HG03354 (cell line): Measurements from ENCODE around the gene SATB1.
A peak's percentile ranks its signal among the peaks of the same experiment; 100 is the strongest.

Source experiments
- ATAC-seq: cut with Tn5 transposase; IDR thresholded peaks from one replicate; pipeline ENCODE4 v1.9.1; 2021; ENCODE audit warnings: mild to moderate bottlenecking; ENCODE audit not compliant: unreplicated experiment, poor library complexity, severe bottlenecking

The SATB1 gene

DNA sequence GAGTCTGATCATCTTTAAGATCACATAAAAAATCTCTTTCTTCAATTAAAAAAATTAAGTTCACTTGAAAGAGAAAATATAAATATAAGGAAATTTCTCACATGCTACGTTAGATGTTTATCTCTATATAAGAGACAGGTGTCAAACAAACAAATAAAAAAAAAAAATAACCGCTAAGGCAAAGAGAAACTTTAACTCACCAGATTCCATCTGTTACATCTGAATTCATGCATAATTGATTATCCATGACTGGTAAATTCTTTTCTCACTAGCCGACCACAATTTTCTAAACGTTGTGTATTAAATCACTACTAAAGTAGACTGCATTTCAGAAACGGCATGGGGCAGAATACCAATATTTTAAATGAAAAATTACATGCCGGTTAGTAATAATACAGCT is 9.6 kb upstream of the SATB1 start:
- no peak for ATAC-seq

- ATAC-seq = no peak
Observed at GRCh38 chr3:18432752-18433151, 7.6 kb upstream of the SATB1 start.

DNA sequence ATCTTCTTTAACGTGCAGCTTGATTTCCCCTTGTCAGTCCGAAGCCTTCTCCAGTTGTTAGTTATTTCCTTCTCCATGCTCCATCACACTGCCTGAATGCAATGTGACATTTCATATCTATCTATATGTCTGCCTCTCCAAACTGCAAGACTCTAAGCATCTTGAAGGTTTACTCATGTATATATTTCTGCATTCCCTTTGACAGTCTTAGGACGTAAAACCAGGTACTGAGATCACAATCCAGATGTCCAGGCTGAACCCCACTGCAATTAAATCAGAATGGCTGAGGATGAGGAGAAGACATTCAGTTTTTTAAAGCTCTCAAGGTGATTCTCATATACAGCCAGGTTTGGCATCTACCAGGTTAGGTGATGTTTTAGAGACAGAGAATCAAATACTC is 6.1 kb upstream of the SATB1 start:
- no peak for ATAC-seq

- ATAC-seq = no peak
Observed at GRCh38 chr3:18428991-18429745, 4.0 kb upstream of the SATB1 start.

DNA sequence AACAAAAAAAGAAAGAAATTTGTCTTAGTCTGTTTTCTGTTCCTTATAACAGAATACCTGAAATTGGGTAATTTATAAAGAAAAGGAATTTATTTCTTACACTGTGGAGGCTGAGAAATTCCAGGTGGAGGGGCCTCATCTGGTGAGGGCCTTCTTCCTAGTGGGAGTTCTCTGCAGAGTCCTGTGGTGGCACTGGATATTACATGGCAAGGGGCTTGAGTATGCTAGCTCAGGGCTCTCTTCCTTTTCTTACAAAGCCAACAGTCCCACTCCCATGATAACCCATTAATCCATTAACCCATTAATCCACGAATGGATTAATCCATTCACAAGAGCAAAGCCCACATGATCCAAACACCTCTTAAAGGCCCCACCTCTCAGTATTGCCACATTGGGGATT is 2.9 kb upstream of the SATB1 start:
- ATAC-seq = no peak

DNA sequence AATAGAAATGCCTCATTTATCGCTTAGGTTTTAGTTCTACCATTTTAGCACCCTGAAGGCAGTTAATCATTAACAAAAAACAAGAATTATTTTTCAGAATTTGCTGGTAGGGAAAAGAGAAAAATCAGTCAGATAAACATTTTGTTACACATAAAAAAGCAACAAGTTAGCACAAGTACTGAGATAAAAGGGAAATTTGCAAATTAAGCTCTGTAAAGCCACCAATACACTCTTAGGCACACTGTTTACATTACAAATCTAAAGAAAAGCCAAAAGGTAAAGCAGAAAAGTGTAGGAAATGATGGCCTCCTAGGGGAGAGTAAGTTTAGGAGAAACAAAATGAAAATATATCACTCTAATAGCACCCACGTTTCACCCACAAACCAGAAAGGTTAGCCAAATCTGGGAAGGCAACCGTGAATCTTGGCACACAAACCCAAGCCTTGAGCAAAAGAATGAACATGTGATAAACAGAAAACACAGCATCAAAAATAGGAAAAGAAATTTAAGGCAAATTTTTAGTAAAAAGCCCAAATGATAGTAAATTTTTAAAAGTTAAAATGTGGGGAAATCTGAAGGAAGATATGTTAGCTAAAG is 1.6 kb upstream of the SATB1 start:
- ATAC-seq = no peak

DNA sequence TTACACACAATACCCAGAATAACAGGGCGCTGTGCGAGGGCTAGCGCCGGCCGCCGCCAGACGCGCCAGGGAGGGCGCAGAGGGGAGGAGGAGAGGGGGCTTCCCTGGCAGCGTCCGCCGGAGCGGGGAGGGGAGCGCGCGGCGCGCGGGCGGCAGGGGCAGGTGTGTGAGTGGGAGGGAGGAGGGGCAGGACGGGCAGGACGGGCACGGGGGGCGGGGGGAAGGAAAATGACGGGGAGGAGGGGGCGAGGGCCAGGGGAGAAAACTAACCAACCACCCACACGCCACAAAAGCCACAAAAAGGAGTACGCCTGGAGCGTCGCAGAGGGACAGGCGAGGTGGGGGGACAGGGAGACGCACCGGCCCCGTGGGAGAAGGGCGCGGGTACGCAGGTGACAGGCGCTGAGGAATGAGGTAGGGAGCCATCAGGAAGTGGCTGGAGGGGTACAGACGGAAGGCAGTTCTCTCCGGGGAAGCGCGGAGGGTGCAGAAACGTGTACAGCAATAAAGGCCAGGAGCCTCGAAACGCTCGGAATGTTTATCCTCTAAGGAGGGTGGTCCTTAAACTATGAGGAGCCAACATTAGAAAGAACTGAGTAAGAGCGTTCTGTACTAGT is 610 bp upstream of the SATB1 start:
- ATAC-seq = peak; percentile 10

GRCh38 chr3:18424213-18424728 is 868 bp downstream of the SATB1 start:
- no peak for ATAC-seq

DNA sequence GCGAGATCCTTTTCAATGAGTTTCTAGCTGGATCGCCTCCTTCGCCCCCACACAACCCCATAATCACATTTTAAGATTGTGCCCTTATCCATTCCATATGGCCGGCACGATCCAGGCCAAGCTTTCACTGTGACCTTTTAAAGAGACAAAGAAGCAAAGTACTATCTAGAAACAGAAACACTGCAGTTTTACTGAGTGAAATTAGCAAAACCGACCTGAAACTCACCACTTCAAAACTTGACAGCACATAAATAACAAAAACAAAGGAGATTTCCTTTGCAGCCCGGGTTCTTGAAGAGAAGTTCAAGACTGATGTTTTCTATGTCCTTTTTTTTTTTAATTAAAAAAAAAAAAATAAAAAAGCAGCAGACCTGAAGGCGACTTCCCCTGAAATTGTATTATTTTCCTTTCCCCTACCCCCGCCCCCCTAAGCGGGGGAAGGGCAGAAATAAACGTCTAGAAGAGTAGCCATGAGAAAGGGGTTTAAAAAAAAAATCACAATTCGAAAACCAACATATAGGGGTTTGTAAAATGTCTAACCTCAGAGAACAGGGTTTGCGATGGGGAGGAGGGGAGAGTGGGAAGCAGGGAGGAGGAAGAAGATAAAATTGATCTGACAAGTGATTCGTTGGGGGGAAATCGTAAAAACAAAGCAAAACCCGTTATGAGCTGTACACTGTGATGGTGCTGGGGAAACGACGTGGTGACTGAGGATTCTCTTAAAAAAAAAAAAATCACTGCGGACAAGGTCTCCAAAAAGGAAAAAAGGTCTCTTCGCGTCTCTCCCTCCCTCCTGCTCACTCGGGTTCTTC is 1.5 kb downstream of the SATB1 start:
- peak; percentile 81 for ATAC-seq

DNA sequence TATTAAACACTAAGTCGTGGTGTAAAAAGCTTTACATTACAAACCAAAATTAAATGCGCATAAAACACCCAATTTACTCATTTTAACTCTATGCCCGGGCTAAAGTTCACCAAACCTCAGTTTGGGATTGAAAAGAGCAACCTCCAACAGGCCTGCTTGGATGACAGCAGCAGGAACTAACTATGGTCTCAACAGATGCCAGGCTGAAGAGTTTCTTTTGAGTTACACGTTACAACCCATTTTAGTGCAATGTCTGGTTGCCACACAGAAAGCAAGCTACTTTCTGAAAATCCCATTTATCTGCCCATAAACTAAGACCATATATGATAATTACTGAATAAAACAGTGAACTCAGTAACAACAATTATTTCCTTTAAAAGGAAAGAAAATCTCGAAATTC is 2.2 kb downstream of the SATB1 start:
- ATAC-seq = no peak

DNA sequence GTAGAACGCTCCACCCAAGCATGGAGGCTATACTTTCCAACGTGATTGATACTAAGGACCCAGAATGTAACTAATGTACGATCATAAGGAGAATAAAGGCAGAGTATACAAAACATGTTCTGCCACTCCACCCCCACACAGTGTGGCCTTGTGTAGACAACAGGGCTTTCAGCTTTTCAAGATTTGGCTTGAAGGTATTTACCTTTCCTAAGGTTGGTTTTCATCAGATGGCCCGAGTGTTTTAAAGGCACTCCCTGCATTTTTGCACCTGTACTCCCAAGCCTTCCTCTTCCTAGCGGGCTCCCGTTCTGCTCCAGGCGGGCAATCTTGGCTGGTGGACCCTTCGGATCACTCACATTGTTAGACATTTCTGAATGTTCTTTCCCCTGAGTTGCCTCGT is 4.6 kb downstream of the SATB1 start:
- ATAC-seq = no peak

DNA sequence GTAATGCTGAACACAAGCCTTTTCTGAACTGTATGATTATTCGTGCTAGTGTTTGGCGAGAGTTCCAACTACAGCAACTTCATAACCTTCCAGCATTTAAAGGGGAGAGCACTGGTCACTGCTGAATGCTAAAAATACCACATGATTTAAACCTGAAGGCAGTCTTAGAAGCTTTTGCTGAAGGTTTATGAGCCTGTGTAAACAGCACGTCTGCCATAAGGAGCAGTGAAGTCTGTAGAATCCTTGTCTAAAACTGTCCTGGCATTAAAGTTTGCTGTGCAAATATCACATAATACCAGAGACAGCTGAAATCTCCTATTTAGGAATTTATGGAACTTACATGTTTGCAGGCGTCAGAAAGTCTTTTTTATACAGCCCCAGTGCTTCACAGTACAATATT is 5.9 kb downstream of the SATB1 start:
- ATAC-seq = no peak

- no peak for ATAC-seq
Observed at GRCh38 chr3:18417904-18418572, 7.1 kb downstream of the SATB1 start.

- no peak for ATAC-seq
Observed at GRCh38 chr3:18416332-18416731, 8.8 kb downstream of the SATB1 start.

DNA sequence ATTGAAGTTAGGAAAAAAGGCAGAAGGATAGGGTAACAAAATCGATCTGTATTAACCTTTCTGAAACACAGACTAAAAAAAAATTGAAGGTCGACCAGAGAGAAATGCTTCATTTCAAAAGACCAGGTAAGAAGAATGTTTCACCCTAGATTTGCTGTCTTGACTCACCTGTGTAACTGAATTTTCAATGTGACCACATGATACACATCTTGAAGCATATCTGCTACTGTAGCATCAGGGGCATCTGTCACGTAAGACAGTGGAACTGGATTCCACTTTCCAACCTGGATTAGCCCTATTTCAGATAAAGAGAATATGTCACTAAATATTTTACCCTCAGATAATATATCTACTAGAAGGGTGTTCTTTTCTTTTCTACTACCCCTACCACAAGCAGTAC is 9.3 kb downstream of the SATB1 start:
- no peak for ATAC-seq

DNA sequence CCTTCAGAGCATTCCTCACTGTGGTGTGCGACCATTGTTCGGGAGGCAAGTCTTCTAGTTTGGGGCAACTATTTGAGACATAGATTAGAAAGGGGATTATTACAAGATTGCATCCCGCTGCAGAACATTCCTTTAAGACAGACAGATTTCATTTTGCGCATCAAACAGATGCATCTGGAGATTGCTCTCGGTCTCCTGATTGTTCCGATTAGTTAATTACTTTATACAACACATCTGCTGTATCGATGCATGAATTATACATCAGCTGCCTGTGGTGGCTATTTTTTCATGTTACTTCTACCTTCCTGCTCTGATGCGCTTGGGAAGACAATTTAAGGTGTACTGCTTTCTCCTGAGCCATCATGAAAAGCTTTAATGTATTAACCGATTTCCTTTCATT is 10.0 kb downstream of the SATB1 start:
- no peak for ATAC-seq

DNA sequence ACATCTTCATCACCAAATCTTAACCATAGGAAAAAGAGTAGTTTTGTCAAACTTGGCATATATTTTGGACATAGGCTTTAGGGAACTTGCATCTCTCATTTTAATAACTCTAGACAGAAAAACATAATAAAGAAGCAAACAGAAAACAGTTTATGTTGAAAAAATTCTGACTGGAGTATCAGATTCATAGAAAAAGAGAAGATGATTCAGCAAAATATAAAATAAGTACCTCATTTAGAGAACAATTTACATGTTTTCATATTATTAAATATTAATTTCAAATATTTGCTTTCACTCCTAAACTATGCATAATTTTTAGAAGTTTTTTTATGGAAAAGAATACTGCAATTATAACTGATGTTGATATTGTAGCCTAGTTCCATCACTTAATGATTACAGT is 12.5 kb downstream of the SATB1 start:
- ATAC-seq = no peak

GRCh38 chr3:18411541-18411940 is 13.6 kb downstream of the SATB1 start:
- ATAC-seq = no peak

DNA sequence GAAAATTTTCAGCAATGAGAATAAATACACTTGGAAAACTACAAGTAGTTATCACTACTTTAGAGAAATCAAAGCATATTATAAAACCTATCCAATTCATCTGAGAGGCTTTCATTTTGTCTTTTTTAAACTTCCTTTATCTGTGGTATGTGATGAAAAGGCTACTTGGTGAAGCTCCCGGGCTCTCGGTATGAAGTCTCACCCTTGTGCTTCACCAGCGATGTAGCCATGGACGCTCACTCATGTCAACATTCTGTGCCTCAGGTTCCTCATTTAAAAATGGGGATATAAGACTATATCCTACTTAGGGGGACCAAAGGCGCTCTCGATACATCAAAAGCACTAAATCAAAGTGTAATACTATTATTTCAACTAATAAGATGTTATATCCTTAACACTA is 14.9 kb downstream of the SATB1 start:
- ATAC-seq = no peak

GRCh38 chr3:18409266-18409665 is 15.9 kb downstream of the SATB1 start:
- ATAC-seq = no peak
